Endothelial cell of umbilical vein (primary cell): Measurements from ENCODE around the gene PITPNB. TPM values are rescaled to one million over a fixed set of nuclear protein-coding genes. Genes with fewer than 3 reads are reported as not detected.

Experiments used
- BruUV-seq: library from RNA; stranded (reverse); fragments of 400-500 nt; replicated peaks from 2 replicates; lab custom pipeline; 2021; lab: Mats Ljungman, UMichigan
- CTCF ChIA-PET: fragments of 300-600, 350-600 bp; sonication (Branson Sonifier 250); formaldehyde crosslinking; loops from one replicate; lab custom pipeline; 2021; ENCODE audit warnings: antibody characterized with exemption, inconsistent platforms; lab: Charles Lee
- POLR2A ChIA-PET: fragments of 300-600, 350-600 bp; sonication (Branson Sonifier 250); formaldehyde crosslinking; loops from one replicate; lab custom pipeline; 2021; ENCODE audit warnings: antibody characterized with exemption, inconsistent platforms; lab: Charles Lee
- DNase-seq: peaks from one replicate; pipeline ENCODE4 v3.0.0-alpha.2; 2011; ENCODE audit warnings: low read depth, low spot score
- FAIRE-seq: peaks from 2 replicates; lab custom pipeline; 2011; peaks lifted over from hg19 to GRCh38; lab: Jason Lieb, UNC
- H2AFZ ChIP-seq: 2 replicates; pipeline ENCODE4 v1.6.0; 2012; ENCODE audit warnings: low read depth, low read length, control low read depth, inconsistent platforms
- H3K27ac ChIP-seq: 2 replicates; pipeline ENCODE4 v1.5.1; 2011; ENCODE audit warnings: low read depth, mild to moderate bottlenecking, control low read depth, low read length, moderate library complexity; ENCODE audit not compliant: insufficient read depth
- H3K27me3 ChIP-seq, 2 experiments: 2 replicates each; pipeline versions ENCODE4 v1.6.0 to v1.6.1; 2011; ENCODE audit warnings: low read length in 2 of 2, mixed read lengths in 1 of 2; ENCODE audit not compliant: control insufficient read depth in 2 of 2, insufficient read depth in 2 of 2
- H3K36me3 ChIP-seq, 2 experiments: 2 replicates in 1 of 2; 3 replicates in 1 of 2; pipeline ENCODE4 v1.5.1; 2011; ENCODE audit warnings: low read length in 2 of 2, mild to moderate bottlenecking in 1 of 2, moderate library complexity in 1 of 2; ENCODE audit not compliant: control insufficient read depth in 2 of 2, insufficient read depth in 2 of 2; ENCODE audit errors: extremely low read depth in 1 of 2
- H3K4me1 ChIP-seq: 3 replicates; pipeline ENCODE4 v1.5.1; 2011; ENCODE audit warnings: mild to moderate bottlenecking, low read length; ENCODE audit not compliant: control insufficient read depth, insufficient read depth; ENCODE audit errors: extremely low read depth
- H3K4me2 ChIP-seq: 2 replicates; pipeline ENCODE4 v1.6.1; 2011; ENCODE audit warnings: low read length, control low read depth, mixed read lengths; ENCODE audit not compliant: insufficient read depth
- H3K4me3 ChIP-seq, 3 experiments: fragments of 200-600 bp in 1 of 3; sonication (generic), shearing (Covaris generic) in 1 of 3; replicated peaks in 1 of 3; 2 replicates each; pipeline ENCODE4 v1.5.1; 2011 to 2016; ENCODE audit warnings: control low read depth in 3 of 3, low read length in 3 of 3, mild to moderate bottlenecking in 2 of 3, inconsistent platforms in 1 of 3, low read depth in 1 of 3, moderate library complexity in 1 of 3; ENCODE audit not compliant: insufficient read depth in 1 of 3
- H3K79me2 ChIP-seq: 2 replicates; pipeline ENCODE4 v1.6.0; 2012; ENCODE audit warnings: low read length, inconsistent platforms; ENCODE audit not compliant: control insufficient read depth, insufficient read depth
- H3K9ac ChIP-seq: replicated peaks from 2 replicates; pipeline ENCODE3; 2011; ENCODE audit warnings: low read length, control low read depth; ENCODE audit not compliant: insufficient read depth; ENCODE audit errors: extremely low read depth
- H3K9me1 ChIP-seq: replicated peaks from 3 replicates; pipeline ENCODE4 v1.6.0; 2011; ENCODE audit warnings: mild to moderate bottlenecking, low read length; ENCODE audit not compliant: control insufficient read depth, insufficient read depth; ENCODE audit errors: extremely low read depth
- H3K9me3 ChIP-seq: replicated peaks from 2 replicates; pipeline ENCODE4 v1.5.1; 2012; ENCODE audit warnings: low read length, inconsistent platforms; ENCODE audit not compliant: control insufficient read depth, insufficient read depth
- H4K20me1 ChIP-seq: replicated peaks from 2 replicates; pipeline ENCODE3; 2011; ENCODE audit warnings: mild to moderate bottlenecking, low read length; ENCODE audit not compliant: control insufficient read depth, insufficient read depth; ENCODE audit errors: extremely low read depth
- CTCF ChIP-seq, 2 donors: IDR thresholded peaks; 1 replicate in 1 of 2; 2 replicates in 1 of 2; pipeline ENCODE4 v1.5.1; 2011; ENCODE audit warnings: low read length in 2 of 2, mild to moderate bottlenecking in 2 of 2, moderate library complexity in 2 of 2, control low read depth in 1 of 2, inconsistent platforms in 1 of 2, low read depth in 1 of 2; ENCODE audit not compliant: insufficient read depth in 1 of 2; ENCODE audit errors: extremely low read depth in 1 of 2
- EZH2 ChIP-seq: IDR thresholded peaks from 2 replicates; pipeline ENCODE4 v1.6.1; 2012; ENCODE audit warnings: borderline replicate concordance, low read depth, mild to moderate bottlenecking, moderate library complexity, low read length, inconsistent platforms; ENCODE audit not compliant: severe bottlenecking
- FOS ChIP-seq: IDR thresholded peaks from 2 replicates; pipeline ENCODE4 v1.6.1; 2011; ENCODE audit warnings: mild to moderate bottlenecking, low read length, moderate library complexity, borderline replicate concordance; ENCODE audit not compliant: insufficient read depth
- GATA2 ChIP-seq: IDR thresholded peaks from 2 replicates; pipeline ENCODE4 v1.7.0; 2011; ENCODE audit warnings: low read depth, mild to moderate bottlenecking, moderate library complexity, mixed read lengths, low read length; ENCODE audit not compliant: insufficient read length, insufficient read depth
- JUN ChIP-seq: IDR thresholded peaks from 2 replicates; pipeline ENCODE4 v1.6.1; 2011; ENCODE audit warnings: borderline replicate concordance, low read depth; ENCODE audit not compliant: insufficient read length, insufficient read depth
- MYC ChIP-seq: IDR thresholded peaks from one replicate; pipeline ENCODE4 v1.6.1; 2011; ENCODE audit warnings: mild to moderate bottlenecking, low read depth, low read length
- POLR2A ChIP-seq: IDR thresholded peaks from 2 replicates; pipeline ENCODE4 v1.6.1; 2012; ENCODE audit warnings: low read depth, mild to moderate bottlenecking, control low read depth, low read length
- POLR2AphosphoS5 ChIP-seq: IDR thresholded peaks from 2 replicates; pipeline ENCODE4 v1.6.1; 2012; ENCODE audit warnings: low read depth, mild to moderate bottlenecking, control low read depth, low read length, moderate library complexity; ENCODE audit not compliant: insufficient read depth
- dilution Hi-C: fragments of 300-500 bp; cut with MboI; formaldehyde crosslinking; loops from one replicate; pipeline ENCODE4 v1.15.0; 2019; ENCODE audit warnings: low sequenced_read_pairs; ENCODE audit not compliant: extremely low pct_ligation_motif_present
- intact Hi-C: fragments of 100-400 bp; cut with micrococcal nuclease; formaldehyde crosslinking; loops from one replicate; pipeline ENCODE4 v1.10.0; 2022
- polyA plus RNA-seq, 4 experiments: library from polyadenylated mRNA; depleted of rRNA in 3 of 4; stranded (reverse) in 3 of 4; unstranded in 1 of 4; fragments of >200 nt; gene quantifications; 2 replicates each; pipeline versions ENCODE4 v1.2.1 to v1.2.3, GENCODE V29; 2011 to 2012; ENCODE audit warnings: missing spikeins in 1 of 4
- total RNA-seq: library from RNA; stranded (reverse); gene quantifications from 2 replicates; pipeline ENCODE4 v1.2.3, GENCODE V29; 2021
- TF ChIP-seq, protein P1 (sequence below): IDR thresholded peaks from 2 replicates; pipeline ENCODE4 v1.6.1; 2011; ENCODE audit not compliant: insufficient read depth, insufficient read length

The PITPNB gene
- total and polyA plus RNA-seq, 2 donors (not counting 3 experiments of a cell fraction or from before 2014, with no cell fraction given) = 29.7 to 108 TPM

DNA sequence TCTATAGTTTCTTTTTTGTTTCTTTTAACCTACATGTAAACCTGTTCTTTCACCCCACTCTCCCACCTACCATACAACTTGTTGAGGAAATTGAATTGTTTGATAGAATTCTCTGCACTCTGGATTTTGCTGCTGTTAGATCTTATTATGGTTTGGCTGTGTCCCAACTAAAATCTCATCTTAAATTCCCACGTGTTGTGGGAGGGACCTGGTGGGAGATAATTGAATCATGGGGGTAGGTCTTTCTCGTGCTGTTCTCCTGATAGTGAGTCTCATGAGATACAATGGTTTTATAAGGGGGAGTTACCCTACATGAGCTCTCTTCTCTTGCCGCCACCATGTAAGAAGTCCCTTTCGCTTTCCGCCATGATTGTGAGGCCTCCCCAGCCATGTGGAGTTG is 15.0 kb upstream of the PITPNB start:
- ChIA-PET CTCF (interaction anchor here (0.9 kb wide), 1 partner anchor 9 kb away, joined by 3 read pairs; no protein-coding TSS in a partner anchor), POLR2A (no interaction called here)
- no peak overlapping the region for H3K4me3 ChIP-seq
- intact Hi-C loops = no loop called here
- H3K27ac ChIP-seq = no peak overlapping the region
- no peaks in the 10 kb centered on the region for H3K27me3 ChIP-seq
- H3K4me2 ChIP-seq = no peak overlapping the region
- H2AFZ ChIP-seq = no peak overlapping the region
- no peaks in the 10 kb centered on the region for H3K9me3 ChIP-seq
- H4K20me1 ChIP-seq = no peaks in the 10 kb centered on the region
- no peak for DNase-seq
- TF ChIP-seq, protein P1, sequence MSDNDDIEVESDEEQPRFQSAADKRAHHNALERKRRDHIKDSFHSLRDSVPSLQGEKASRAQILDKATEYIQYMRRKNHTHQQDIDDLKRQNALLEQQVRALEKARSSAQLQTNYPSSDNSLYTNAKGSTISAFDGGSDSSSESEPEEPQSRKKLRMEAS = no peak
- TF ChIP-seq POLR2AphosphoS5 (no peak), EZH2 (no peak), GATA2 (no peak), FOS (no peak), JUN (no peak), POLR2A (no peak), MYC (no peak), CTCF (IDR thresholded peaks at IDR 0.05; ENCODE audit: extremely low read depth in 1 of 2, insufficient read depth in 1 of 2, low read depth in 1 of 2, low read length in 2 of 2) (no peak)
- no peaks in the 10 kb centered on the region for H3K9me1 ChIP-seq
- no TSS peak for BruUV-seq
- H3K9ac ChIP-seq = no peak overlapping the region
- dilution Hi-C loops = no loop called here
- FAIRE-seq = no peak
- no peaks in the 10 kb centered on the region for H3K36me3 ChIP-seq
- H3K4me1 ChIP-seq = no peaks in the 10 kb centered on the region
- no peaks in the 10 kb centered on the region for H3K79me2 ChIP-seq
